Neural progenitor cell (in vitro differentiated cells): ENCODE measurements around the gene CCDC134.
"Not testable (repeated sequence)": the region's sequence is repeated elsewhere in the genome, so short reads cannot be mapped to it uniquely, and the experiment has no call there.

Experiments used
- CTCF ChIP-seq: fragments of 200-600 bp; sonication (generic); IDR thresholded peaks from 2 replicates; pipeline ENCODE4 v1.5.1; 2017; ENCODE audit warnings: antibody characterized with exemption, mild to moderate bottlenecking
- EZH2 ChIP-seq: fragments of 200-600 bp; sonication (generic); IDR thresholded peaks from 2 replicates; pipeline ENCODE4 v1.6.1; 2017; ENCODE audit warnings: antibody characterized with exemption, mild to moderate bottlenecking, moderate library complexity
- EZH2phosphoT487 ChIP-seq: fragments of 200-600 bp; sonication (generic); IDR thresholded peaks from 2 replicates; pipeline ENCODE4 v1.6.1; 2017; ENCODE audit warnings: antibody characterized with exemption

GRCh38 chr22:41835462-41835861, 35.0 kb downstream of the CCDC134 start:
- not testable (repeated sequence) for TF ChIP-seq CTCF, EZH2, EZH2phosphoT487
